Measurements from ENCODE around the gene ZNG1B.
"Not testable (repeated sequence)": the region's sequence is repeated elsewhere in the genome, so short reads cannot be mapped to it uniquely, and the experiment has no call there.

GRCh38 chr2:113498365-113498764 lies 60.9 kb downstream of the ZNG1B start, which contains the start of gene FOXD4L1:
- TF ChIP-seq EP300, POLR2AphosphoS5 (IDR thresholded peaks at IDR 0.05): not testable (repeated sequence)
- TF ChIP-seq, protein P1, sequence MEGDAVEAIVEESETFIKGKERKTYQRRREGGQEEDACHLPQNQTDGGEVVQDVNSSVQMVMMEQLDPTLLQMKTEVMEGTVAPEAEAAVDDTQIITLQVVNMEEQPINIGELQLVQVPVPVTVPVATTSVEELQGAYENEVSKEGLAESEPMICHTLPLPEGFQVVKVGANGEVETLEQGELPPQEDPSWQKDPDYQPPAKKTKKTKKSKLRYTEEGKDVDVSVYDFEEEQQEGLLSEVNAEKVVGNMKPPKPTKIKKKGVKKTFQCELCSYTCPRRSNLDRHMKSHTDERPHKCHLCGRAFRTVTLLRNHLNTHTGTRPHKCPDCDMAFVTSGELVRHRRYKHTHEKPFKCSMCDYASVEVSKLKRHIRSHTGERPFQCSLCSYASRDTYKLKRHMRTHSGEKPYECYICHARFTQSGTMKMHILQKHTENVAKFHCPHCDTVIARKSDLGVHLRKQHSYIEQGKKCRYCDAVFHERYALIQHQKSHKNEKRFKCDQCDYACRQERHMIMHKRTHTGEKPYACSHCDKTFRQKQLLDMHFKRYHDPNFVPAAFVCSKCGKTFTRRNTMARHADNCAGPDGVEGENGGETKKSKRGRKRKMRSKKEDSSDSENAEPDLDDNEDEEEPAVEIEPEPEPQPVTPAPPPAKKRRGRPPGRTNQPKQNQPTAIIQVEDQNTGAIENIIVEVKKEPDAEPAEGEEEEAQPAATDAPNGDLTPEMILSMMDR (IDR thresholded peaks at IDR 0.05), result not testable (repeated sequence)

All from gastroesophageal sphincter (tissue), 3 donors.